Activated CD8-positive, alpha-beta memory T cell treated with anti-CD3 and anti-CD28 coated beads for 24 hours (primary cell): ENCODE results near the gene TRIL.

Source experiments
- DNase-seq: peaks from one replicate; pipeline ENCODE4 v3.0.0-alpha.2; 2020

The TRIL gene

GRCh38 chr7:28958235-28958979, at the start of gene TRIL:
Gene TRIL, minus strand, starts transcription at chr7:28958330. Its CDS starts 284 bp downstream, at chr7:28958046.
- peak; percentile 61 for DNase-seq

- DNase-seq, result no peak
Observed at GRCh38 chr7:29007127-29007526, 49.0 kb upstream of the TRIL start.

- no peak for DNase-seq
Observed at GRCh38 chr7:29005829-29006228, 47.7 kb upstream of the TRIL start.

- DNase-seq, result no peak
Observed at GRCh38 chr7:29005406-29005805, 47.3 kb upstream of the TRIL start.

GRCh38 chr7:29003703-29004102, 45.6 kb upstream of the TRIL start:
- no peak for DNase-seq

- no peak for DNase-seq
Observed at GRCh38 chr7:29000717-29001076, 42.6 kb upstream of the TRIL start.

GRCh38 chr7:28999895-29000716, 42.0 kb upstream of the TRIL start:
- no peak for DNase-seq

- DNase-seq, result no peak
Observed at GRCh38 chr7:28999427-28999826, 41.3 kb upstream of the TRIL start.

- DNase-seq, result no peak
Observed at GRCh38 chr7:28998105-28998504, 40.0 kb upstream of the TRIL start.

GRCh38 chr7:28996836-28997235, 38.7 kb upstream of the TRIL start:
- no peak for DNase-seq

GRCh38 chr7:28993371-28993770, 35.2 kb upstream of the TRIL start:
- DNase-seq, result no peak

- DNase-seq, result no peak
Observed at GRCh38 chr7:28992798-28993197, 34.7 kb upstream of the TRIL start.

GRCh38 chr7:28990200-28990960, 32.2 kb upstream of the TRIL start:
- DNase-seq, result no peak

- no peak for DNase-seq
Observed at GRCh38 chr7:28989211-28989980, 31.3 kb upstream of the TRIL start.

- no peak for DNase-seq
Observed at GRCh38 chr7:28988810-28989209, 30.7 kb upstream of the TRIL start.

- no peak for DNase-seq
Observed at GRCh38 chr7:28988091-28988490, 30.0 kb upstream of the TRIL start.

- DNase-seq, result no peak
Observed at GRCh38 chr7:28986765-28987110, 28.6 kb upstream of the TRIL start.

- no peak for DNase-seq
Observed at GRCh38 chr7:28986028-28986764, 28.1 kb upstream of the TRIL start.

- no peak for DNase-seq
Observed at GRCh38 chr7:28984631-28985030, 26.5 kb upstream of the TRIL start.

- no peak for DNase-seq
Observed at GRCh38 chr7:28984217-28984616, 26.1 kb upstream of the TRIL start.

- DNase-seq, result no peak
Observed at GRCh38 chr7:28983396-28984190, 25.5 kb upstream of the TRIL start.

- no peak for DNase-seq
Observed at GRCh38 chr7:28981161-28981465, 23.0 kb upstream of the TRIL start.
